ENCODE measurements around the gene TXLNB. TPM values are rescaled to one million over a fixed set of nuclear protein-coding genes. Genes with fewer than 3 reads are reported as not detected.

The TXLNB gene
- total and polyA plus RNA-seq, 2 of the 13 experiments (the other 11 are each of a cell fraction or from before 2014, with no cell fraction given): not detected

DNA sequence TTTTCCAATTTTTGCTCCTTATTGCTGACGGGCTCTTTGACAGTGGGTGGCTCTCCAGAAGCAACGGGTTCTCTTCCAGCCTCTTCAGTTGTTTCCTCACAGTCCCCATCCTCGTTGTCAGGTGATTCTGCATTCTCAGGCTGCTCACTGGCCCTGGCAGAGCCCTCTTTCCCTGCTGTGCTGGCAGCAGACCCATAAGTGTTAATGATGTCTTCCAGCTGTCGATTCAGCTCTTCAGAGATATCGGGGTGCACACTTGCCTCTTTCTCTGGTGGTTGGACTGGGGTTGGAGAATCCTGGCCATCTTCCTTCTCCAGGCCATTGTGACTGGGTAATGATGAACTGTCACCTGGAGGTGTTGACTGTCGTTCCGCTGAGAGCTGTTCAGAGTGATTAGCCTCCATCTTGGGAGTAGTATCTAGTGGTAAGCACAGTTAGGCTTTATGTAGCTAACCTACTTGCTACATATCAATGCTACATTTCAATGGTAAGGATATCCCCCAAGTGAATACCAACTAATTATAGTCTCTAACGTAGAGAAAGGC lies 3.2 kb downstream of the TXLNB start:
- Histone ChIP-seq H3K9me3 (ENCODE audit: low read length) (no peaks in the 10 kb centered on the region), H4K20me1 (ENCODE audit: insufficient read depth, low read length) (no peaks in the 10 kb centered on the region), H3K79me2 (ENCODE audit: insufficient read depth, low read length) (no peaks in the 10 kb centered on the region), H3K36me3 (replicated peaks in 1 of 2; ENCODE audit: control insufficient read depth in 1 of 2, insufficient read depth in 2 of 2, low read length in 2 of 2) (no peaks in the 10 kb centered on the region), H3K27me3 (ENCODE audit: control insufficient read depth in 1 of 2, insufficient read depth in 2 of 2, low read length in 2 of 2) (peaks cover 0 to 5% of the 10 kb centered on the region in 2 experiments; a peak in 2 of 5 replicates), H3K9ac (ENCODE audit: insufficient read depth, low read depth, low read length) (no peak overlapping the region), H3K27ac (ENCODE audit: extremely low read length, insufficient read depth, low read length) (no peak overlapping the region), H3K4me2 (ENCODE audit: low read depth, low read length) (no peak overlapping the region), H2AFZ (ENCODE audit: low read length) (no peak overlapping the region), H3K4me3 (replicated peaks in 1 of 3; ENCODE audit: insufficient read depth in 1 of 3, low read depth in 2 of 3, low read length in 3 of 3) (no peak overlapping the region), H3K4me1 (ENCODE audit: insufficient read depth, low read length) (no peaks in the 10 kb centered on the region)
- WGBS (ENCODE audit: low lambda C conversion rate): 21% methylated on average over 8 of the region's 8 CpGs
- TF ChIP-seq ZC3H4 (CRISPR knock-in tag; IDR thresholded peaks at IDR 0.05; ENCODE audit: borderline replicate concordance) (no peak), MEF2D (CRISPR knock-in tag; IDR thresholded peaks at IDR 0.05) (no peak), PAX8 (CRISPR knock-in tag; IDR thresholded peaks at IDR 0.05; ENCODE audit: borderline replicate concordance) (no peak), ZFY (CRISPR knock-in tag; IDR thresholded peaks at IDR 0.05) (no peak), KAT7 (CRISPR knock-in tag; IDR thresholded peaks at IDR 0.05; ENCODE audit: borderline replicate concordance) (no peak), ZNF30 (CRISPR knock-in tag; IDR thresholded peaks at IDR 0.05) (no peak), ZFP91 (CRISPR knock-in tag; IDR thresholded peaks at IDR 0.05; ENCODE audit: borderline replicate concordance) (no peak), LCORL (IDR thresholded peaks at IDR 0.05) (no peak), LCORL (CRISPR knock-in tag; IDR thresholded peaks at IDR 0.05) (no peak), MBD4 (IDR thresholded peaks at IDR 0.05; ENCODE audit: borderline replicate concordance, low read length) (no peak), ZBTB8A (CRISPR knock-in tag; IDR thresholded peaks at IDR 0.05; ENCODE audit: borderline replicate concordance, low read depth) (no peak)
- TF ChIP-seq, protein P1, sequence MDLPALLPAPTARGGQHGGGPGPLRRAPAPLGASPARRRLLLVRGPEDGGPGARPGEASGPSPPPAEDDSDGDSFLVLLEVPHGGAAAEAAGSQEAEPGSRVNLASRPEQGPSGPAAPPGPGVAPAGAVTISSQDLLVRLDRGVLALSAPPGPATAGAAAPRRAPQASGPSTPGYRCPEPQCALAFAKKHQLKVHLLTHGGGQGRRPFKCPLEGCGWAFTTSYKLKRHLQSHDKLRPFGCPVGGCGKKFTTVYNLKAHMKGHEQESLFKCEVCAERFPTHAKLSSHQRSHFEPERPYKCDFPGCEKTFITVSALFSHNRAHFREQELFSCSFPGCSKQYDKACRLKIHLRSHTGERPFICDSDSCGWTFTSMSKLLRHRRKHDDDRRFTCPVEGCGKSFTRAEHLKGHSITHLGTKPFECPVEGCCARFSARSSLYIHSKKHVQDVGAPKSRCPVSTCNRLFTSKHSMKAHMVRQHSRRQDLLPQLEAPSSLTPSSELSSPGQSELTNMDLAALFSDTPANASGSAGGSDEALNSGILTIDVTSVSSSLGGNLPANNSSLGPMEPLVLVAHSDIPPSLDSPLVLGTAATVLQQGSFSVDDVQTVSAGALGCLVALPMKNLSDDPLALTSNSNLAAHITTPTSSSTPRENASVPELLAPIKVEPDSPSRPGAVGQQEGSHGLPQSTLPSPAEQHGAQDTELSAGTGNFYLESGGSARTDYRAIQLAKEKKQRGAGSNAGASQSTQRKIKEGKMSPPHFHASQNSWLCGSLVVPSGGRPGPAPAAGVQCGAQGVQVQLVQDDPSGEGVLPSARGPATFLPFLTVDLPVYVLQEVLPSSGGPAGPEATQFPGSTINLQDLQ (CRISPR knock-in tag; IDR thresholded peaks at IDR 0.05): no peak
- TF ChIP-seq, protein P2, sequence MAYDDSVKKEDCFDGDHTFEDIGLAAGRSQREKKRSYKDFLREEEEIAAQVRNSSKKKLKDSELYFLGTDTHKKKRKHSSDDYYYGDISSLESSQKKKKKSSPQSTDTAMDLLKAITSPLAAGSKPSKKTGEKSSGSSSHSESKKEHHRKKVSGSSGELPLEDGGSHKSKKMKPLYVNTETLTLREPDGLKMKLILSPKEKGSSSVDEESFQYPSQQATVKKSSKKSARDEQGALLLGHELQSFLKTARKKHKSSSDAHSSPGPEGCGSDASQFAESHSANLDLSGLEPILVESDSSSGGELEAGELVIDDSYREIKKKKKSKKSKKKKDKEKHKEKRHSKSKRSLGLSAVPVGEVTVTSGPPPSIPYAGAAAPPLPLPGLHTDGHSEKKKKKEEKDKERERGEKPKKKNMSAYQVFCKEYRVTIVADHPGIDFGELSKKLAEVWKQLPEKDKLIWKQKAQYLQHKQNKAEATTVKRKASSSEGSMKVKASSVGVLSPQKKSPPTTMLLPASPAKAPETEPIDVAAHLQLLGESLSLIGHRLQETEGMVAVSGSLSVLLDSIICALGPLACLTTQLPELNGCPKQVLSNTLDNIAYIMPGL (CRISPR knock-in tag; IDR thresholded peaks at IDR 0.05; ENCODE audit: borderline replicate concordance in 1 of 2, low read depth in 1 of 2): no peak
- DNase-seq (ENCODE audit: low spot score): no peak
- FAIRE-seq: no peak
- BruUV-seq (replicated peaks): no TSS peak
- CTCF ChIA-PET (ENCODE audit: low intra/inter-chr PET ratio, low total read pairs): no interaction called here
- POLR2A ChIA-PET: no interaction called here
- in situ Hi-C loops (cut with HindIII; ENCODE audit: extremely low pct_ligation_motif_present, low pct_unique_long_range_greater_than_20kb): no loop called here
- no peak for ATAC-seq
- intact Hi-C loops (cut with micrococcal nuclease; ENCODE audit: unreplicated experiment): no loop called here

All from HepG2 (cell line).